Loucy (cell line): Measurements from ENCODE around the gene SUCLG2.
A peak's percentile ranks its signal among the peaks of the same experiment; 100 is the strongest.

ENCODE experiments used
- H2AFZ ChIP-seq: fragments of 200-600 bp; sonication (generic); 2 replicates; pipeline ENCODE4 v1.6.0; 2016; ENCODE audit warnings: antibody characterized with exemption, mild to moderate bottlenecking, low read length, moderate library complexity
- H3F3A ChIP-seq: fragments of 200-600 bp; 2 replicates; pipeline ENCODE4 v1.6.0; 2016; ENCODE audit warnings: antibody characterized with exemption, low read depth, mild to moderate bottlenecking
- H3K27me3 ChIP-seq: fragments of 200-600 bp; sonication (generic); 2 replicates; pipeline ENCODE4 v1.6.1; 2014; ENCODE audit warnings: low read length, mild to moderate bottlenecking; ENCODE audit not compliant: insufficient read depth, poor library complexity, severe bottlenecking
- H3K36me3 ChIP-seq: fragments of 200-600 bp; sonication (generic); 2 replicates; pipeline ENCODE4 v1.6.1; 2016; ENCODE audit warnings: low read length; ENCODE audit not compliant: insufficient read depth
- H3K4me1 ChIP-seq: fragments of 200-600 bp; sonication (generic); 2 replicates; pipeline ENCODE4 v1.5.1; 2014; ENCODE audit warnings: low read length, mild to moderate bottlenecking; ENCODE audit not compliant: insufficient read depth, poor library complexity, severe bottlenecking
- H3K4me2 ChIP-seq: fragments of 200-600 bp; sonication (generic); 2 replicates; pipeline ENCODE4 v1.6.0; 2014; ENCODE audit warnings: antibody characterized with exemption, low read length, low read depth, mild to moderate bottlenecking; ENCODE audit not compliant: poor library complexity, severe bottlenecking
- H3K4me3 ChIP-seq: fragments of 200-600 bp; sonication (generic); 2 replicates; pipeline ENCODE4 v1.5.1; 2014; ENCODE audit warnings: low read length, mild to moderate bottlenecking, mixed read lengths; ENCODE audit not compliant: poor library complexity, severe bottlenecking
- H3K79me2 ChIP-seq: fragments of 200-600 bp; sonication (generic); 2 replicates; pipeline ENCODE4 v1.6.1; 2014; ENCODE audit warnings: low read length; ENCODE audit not compliant: insufficient read depth
- H3K9ac ChIP-seq: fragments of 200-600 bp; sonication (generic); 2 replicates; pipeline ENCODE4 v1.6.0; 2014; ENCODE audit warnings: mild to moderate bottlenecking, low read depth, low read length, moderate library complexity; ENCODE audit not compliant: poor library complexity, severe bottlenecking
- H3K9me2 ChIP-seq: fragments of 200-600 bp; sonication (generic); replicated peaks from 2 replicates; pipeline ENCODE4 v1.6.1; 2016; ENCODE audit warnings: low read depth, low read length, mixed read lengths
- H3K9me3 ChIP-seq: fragments of 200-600 bp; sonication (generic); 2 replicates; pipeline ENCODE4 v1.6.1; 2014; ENCODE audit warnings: mild to moderate bottlenecking, antibody characterized with exemption, low read length, low read depth; ENCODE audit not compliant: insufficient read depth
- H4K20me1 ChIP-seq: fragments of 200-600 bp; sonication (generic); 2 replicates; pipeline ENCODE4 v1.6.0; 2014; ENCODE audit warnings: antibody characterized with exemption, low read length, mild to moderate bottlenecking; ENCODE audit not compliant: insufficient read depth, poor library complexity, severe bottlenecking
- EZH2phosphoT487 ChIP-seq: fragments of 200-600 bp; IDR thresholded peaks from 2 replicates; pipeline ENCODE4 v1.6.1; 2018; ENCODE audit warnings: antibody characterized with exemption, mild to moderate bottlenecking, moderate library complexity, borderline replicate concordance
- TF ChIP-seq, protein P1 (sequence below): fragments of 200-600 bp; sonication (generic); conservative IDR thresholded peaks from 2 replicates; pipeline ENCODE4 v1.5.1; 2014; ENCODE audit warnings: mild to moderate bottlenecking, antibody characterized with exemption, low read length

The SUCLG2 gene

DNA sequence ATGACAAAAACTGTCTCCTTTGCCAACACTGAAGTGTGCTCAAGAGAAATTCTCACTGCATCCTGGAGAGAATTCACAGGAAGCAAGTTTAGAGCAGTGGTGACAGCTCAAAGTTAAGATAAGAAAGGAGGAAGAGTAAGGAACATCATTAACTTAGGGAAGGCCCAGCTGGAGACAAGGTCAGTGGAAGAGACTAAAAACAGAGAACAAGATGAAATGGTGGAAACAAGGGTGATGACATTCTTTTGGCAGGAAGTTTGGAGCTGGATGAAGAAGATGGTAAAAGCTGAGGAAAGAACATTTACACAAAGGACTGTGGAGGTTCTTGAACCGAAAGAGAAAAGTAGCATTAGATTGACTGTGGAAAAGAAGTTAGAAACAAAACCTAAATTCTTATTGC is 6.7 kb upstream of the SUCLG2 start:
- Histone ChIP-seq H3K79me2 (no peaks in the 10 kb centered on the region), H3K4me2 (no peak overlapping the region), H3K9me2 (no peaks in the 10 kb centered on the region), H3F3A (no peaks in the 10 kb centered on the region), H4K20me1 (no peaks in the 10 kb centered on the region), H3K4me1 (peaks cover 9% of the 10 kb centered on the region), H2AFZ (no peak overlapping the region), H3K27me3 (peaks cover 42% of the 10 kb centered on the region), H3K36me3 (no peaks in the 10 kb centered on the region), H3K4me3 (no peak overlapping the region), H3K9me3 (no peaks in the 10 kb centered on the region), H3K9ac (no peak overlapping the region)
- TF ChIP-seq, protein P1, sequence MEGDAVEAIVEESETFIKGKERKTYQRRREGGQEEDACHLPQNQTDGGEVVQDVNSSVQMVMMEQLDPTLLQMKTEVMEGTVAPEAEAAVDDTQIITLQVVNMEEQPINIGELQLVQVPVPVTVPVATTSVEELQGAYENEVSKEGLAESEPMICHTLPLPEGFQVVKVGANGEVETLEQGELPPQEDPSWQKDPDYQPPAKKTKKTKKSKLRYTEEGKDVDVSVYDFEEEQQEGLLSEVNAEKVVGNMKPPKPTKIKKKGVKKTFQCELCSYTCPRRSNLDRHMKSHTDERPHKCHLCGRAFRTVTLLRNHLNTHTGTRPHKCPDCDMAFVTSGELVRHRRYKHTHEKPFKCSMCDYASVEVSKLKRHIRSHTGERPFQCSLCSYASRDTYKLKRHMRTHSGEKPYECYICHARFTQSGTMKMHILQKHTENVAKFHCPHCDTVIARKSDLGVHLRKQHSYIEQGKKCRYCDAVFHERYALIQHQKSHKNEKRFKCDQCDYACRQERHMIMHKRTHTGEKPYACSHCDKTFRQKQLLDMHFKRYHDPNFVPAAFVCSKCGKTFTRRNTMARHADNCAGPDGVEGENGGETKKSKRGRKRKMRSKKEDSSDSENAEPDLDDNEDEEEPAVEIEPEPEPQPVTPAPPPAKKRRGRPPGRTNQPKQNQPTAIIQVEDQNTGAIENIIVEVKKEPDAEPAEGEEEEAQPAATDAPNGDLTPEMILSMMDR: no peak
- no peak for TF ChIP-seq EZH2phosphoT487

DNA sequence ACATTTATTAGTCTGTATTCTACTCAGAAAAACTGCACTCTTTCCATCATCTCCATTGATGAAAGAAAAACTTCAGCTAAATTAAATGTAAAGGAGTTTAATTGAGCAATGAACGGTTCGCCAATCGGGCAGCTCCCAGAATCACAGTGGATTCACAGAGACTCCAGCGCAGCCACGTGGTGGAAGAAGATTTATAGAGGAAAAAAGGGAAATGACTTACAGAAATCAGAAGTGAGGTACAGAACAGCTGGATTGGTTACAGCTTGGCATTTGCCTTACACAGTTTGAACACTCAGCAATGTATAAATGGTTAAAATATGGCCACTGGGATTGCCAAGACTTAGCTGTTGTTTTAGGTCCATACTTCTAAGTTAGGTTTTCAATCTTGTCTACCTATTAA is 2.8 kb upstream of the SUCLG2 start:
- Histone ChIP-seq H3K36me3 (no peaks in the 10 kb centered on the region), H3K27me3 (peaks cover 42% of the 10 kb centered on the region), H4K20me1 (no peaks in the 10 kb centered on the region), H3K4me1 (peaks cover 22% of the 10 kb centered on the region), H3K4me3 (no peak overlapping the region), H3K9me3 (no peaks in the 10 kb centered on the region), H3K9ac (no peak overlapping the region), H2AFZ (no peak overlapping the region), H3F3A (peaks cover 5% of the 10 kb centered on the region; the same call in 1 of the 2 replicates), H3K79me2 (peaks cover 6% of the 10 kb centered on the region; the same call in 1 of the 2 replicates), H3K9me2 (no peaks in the 10 kb centered on the region), H3K4me2 (no peak overlapping the region)
- TF ChIP-seq, protein P1: no peak
- TF ChIP-seq EZH2phosphoT487: no peak

DNA sequence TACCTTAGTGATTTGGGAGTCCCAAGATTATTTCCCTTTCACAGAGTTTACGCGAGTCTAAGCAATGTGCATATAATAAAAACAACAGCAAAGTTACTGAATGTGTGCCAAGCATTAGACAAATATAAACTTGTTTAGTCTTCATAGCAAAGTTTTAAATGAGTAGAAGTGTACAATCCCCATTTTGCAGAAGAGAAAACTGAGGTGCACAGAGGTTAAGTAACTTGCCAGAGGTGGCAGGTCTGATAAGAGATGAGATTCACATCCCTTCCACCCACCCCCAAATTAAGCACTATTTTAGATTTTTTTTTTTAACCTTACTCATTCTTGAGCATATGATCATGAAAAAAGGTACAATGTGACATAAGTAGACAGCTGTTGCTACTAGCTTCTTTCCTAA is 2.2 kb upstream of the SUCLG2 start:
- TF ChIP-seq, protein P1: no peak
- no peak for TF ChIP-seq EZH2phosphoT487
- H2AFZ ChIP-seq: no peak overlapping the region

More for the DNA sequence above, 2.2 kb upstream of the SUCLG2 start:
- Histone ChIP-seq H3K4me2 (peak overlapping the region; percentile 92), H3K36me3 (no peaks in the 10 kb centered on the region), H3K9ac (no peak overlapping the region), H3K4me1 (peaks cover 28% of the 10 kb centered on the region), H3K9me2 (no peaks in the 10 kb centered on the region), H3K9me3 (no peaks in the 10 kb centered on the region), H3K4me3 (no peak overlapping the region), H3K27me3 (peaks cover 42% of the 10 kb centered on the region), H3K79me2 (peaks cover 6% of the 10 kb centered on the region; the same call in 1 of the 2 replicates), H4K20me1 (no peaks in the 10 kb centered on the region), H3F3A (peaks cover 5% of the 10 kb centered on the region; the same call in 1 of the 2 replicates)
